GM18505 (cell line): ENCODE results near the gene TNFSF12.

ENCODE experiments used
- ATAC-seq: cut with Tn5 transposase; IDR thresholded peaks from one replicate; pipeline ENCODE4 v1.9.1; 2021; ENCODE audit not compliant: unreplicated experiment
- POLR2A ChIP-seq: IDR thresholded peaks from 4 replicates; pipeline ENCODE4 v1.6.1; 2011; ENCODE audit warnings: borderline replicate concordance; ENCODE audit not compliant: insufficient read depth, insufficient read length; ENCODE audit errors: extremely low read depth

Gene TNFSF12

GRCh38 chr17:7580604-7581575 is 32.0 kb downstream of the TNFSF12 start:
- TF ChIP-seq POLR2A, result peak; percentile 20
- no peak for ATAC-seq

GRCh38 chr17:7582396-7583252 is 33.8 kb downstream of the TNFSF12 start:
- no peak for ATAC-seq
- TF ChIP-seq POLR2A, result no peak

GRCh38 chr17:7583253-7584109 is 34.6 kb downstream of the TNFSF12 start, which contains the start of gene MPDU1:
Gene MPDU1 (plus strand): TSS chr17:7583852. CDS start chr17:7583863, 11 bp downstream.
- ATAC-seq, result peak; percentile 57
- peak; percentile 98 for TF ChIP-seq POLR2A

- ATAC-seq, result no peak
- TF ChIP-seq POLR2A, result no peak
Observed at GRCh38 chr17:7586673-7587419, 38.0 kb downstream of the TNFSF12 start.

- no peak for TF ChIP-seq POLR2A
- ATAC-seq, result no peak
Observed at GRCh38 chr17:7587420-7588151, 38.7 kb downstream of the TNFSF12 start.

GRCh38 chr17:7588553-7589203 is 39.8 kb downstream of the TNFSF12 start:
- no peak for TF ChIP-seq POLR2A
- ATAC-seq, result no peak

GRCh38 chr17:7589204-7589868 is 40.5 kb downstream of the TNFSF12 start:
- no peak for ATAC-seq
- peak; percentile 13 for TF ChIP-seq POLR2A

GRCh38 chr17:7589891-7590691 is 41.2 kb downstream of the TNFSF12 start, which contains the start of gene SOX15:
Gene SOX15 (minus strand): TSS chr17:7590094. CDS start chr17:7589676, 418 bp downstream.
- no peak for TF ChIP-seq POLR2A
- no peak for ATAC-seq

GRCh38 chr17:7590743-7591142 is 41.9 kb downstream of the TNFSF12 start:
- no peak for TF ChIP-seq POLR2A
- ATAC-seq, result no peak

GRCh38 chr17:7591596-7591995 is 42.7 kb downstream of the TNFSF12 start:
- no peak for ATAC-seq

More at GRCh38 chr17:7591596-7591995, 42.7 kb downstream of the TNFSF12 start:
- no peak for TF ChIP-seq POLR2A
